Right renal cortex interstitium (tissue), 3 donors: Measurements from ENCODE around the gene FMNL3. TPM values are rescaled to one million over a fixed set of nuclear protein-coding genes. Genes with fewer than 3 reads are reported as not detected.
"Not testable (repeated sequence)": the region's sequence is repeated elsewhere in the genome, so short reads cannot be mapped to it uniquely, and the experiment has no call there.

Source experiments
- DNase-seq, 3 donors: peaks; one replicate each; pipeline ENCODE4 v3.0.0-alpha.2; 2013; ENCODE audit warnings: low read depth in 3 of 3, low spot score in 2 of 3
- polyA plus RNA-seq, 3 donors: library from polyadenylated mRNA; unstranded; fragments of 120-200 nt; gene quantifications; one replicate each; pipeline ENCODE4 v1.2.1, GENCODE V29; 2013; ENCODE audit not compliant: insufficient read length in 3 of 3

The FMNL3 gene
- polyA plus RNA-seq, 3 donors = 36.7 to 43.1 (median 40.1) TPM

DNA sequence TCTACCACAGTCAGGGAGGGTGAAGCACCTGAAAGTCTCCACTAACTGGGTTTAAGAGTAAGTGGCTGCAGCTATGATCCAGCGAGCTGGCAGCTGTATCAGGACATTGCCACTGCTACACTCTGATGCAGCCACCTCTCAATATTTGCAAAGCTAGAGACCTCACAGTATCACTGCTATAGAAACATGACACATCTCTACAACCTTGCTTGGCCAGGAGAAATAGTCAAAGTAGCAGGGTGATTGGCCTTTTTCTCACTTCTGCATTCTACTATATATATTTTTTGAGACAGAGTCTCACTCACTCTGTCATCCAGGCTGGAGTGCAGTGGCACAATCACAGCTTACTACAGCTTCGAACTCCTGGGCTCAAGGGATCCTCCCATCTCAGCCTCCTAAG is 9.3 kb upstream of the FMNL3 start:
- DNase-seq = no peak

DNA sequence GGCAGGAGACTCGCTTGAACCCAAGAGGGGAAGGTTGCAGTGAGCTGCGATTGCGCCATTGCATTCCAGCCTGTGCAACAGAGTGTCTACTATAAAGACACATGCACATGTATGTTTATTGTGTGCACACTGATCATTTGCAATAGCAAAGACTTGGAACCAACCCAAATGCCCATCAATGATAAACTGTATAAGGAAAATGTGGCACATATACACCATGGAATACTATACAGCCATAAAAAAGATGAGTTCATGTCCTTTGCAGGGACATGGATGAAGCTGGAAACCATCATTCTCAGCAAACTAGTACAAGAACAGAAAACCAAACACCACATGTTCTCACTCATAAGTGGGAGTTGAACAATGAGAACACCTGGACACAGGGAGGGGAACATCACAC is 6.7 kb upstream of the FMNL3 start:
- DNase-seq = not testable (repeated sequence)

DNA sequence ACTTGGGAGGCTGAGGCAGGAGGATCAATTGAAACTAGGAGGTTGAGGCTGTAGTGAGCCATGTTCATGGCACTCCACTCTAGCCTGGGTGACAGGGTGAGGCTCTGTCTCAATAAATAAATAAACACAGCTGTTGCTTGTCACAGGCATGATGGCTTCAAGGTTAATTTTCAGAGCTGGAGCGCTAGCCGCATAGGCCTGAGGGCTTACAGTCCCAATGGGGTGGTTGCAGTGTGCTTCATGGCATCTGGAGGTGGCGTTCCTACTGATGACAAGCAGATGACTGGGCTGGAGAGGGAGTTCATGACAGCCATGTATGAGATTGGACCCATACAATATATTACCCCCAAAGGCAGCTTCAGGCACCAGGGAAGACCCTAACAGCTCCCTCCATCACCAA is 1.6 kb upstream of the FMNL3 start:
- DNase-seq = no peak

DNA sequence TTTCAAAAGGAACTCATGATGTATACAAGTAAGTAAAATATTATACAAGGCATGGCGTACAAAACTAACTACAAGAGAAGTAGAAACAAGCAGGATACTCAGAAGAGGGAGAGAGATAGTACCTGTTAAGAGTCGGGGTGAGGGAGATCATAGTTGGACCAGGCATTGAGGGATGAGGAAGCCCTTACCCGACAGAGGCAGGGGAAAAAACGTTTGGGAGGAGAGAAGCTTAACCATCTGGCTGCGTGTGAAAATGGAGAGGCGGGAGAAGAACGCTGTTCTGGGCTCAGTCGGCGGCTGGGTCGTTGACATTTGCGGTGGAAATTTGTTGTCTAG is 575 bp upstream of the FMNL3 start:
- no peak for DNase-seq

DNA sequence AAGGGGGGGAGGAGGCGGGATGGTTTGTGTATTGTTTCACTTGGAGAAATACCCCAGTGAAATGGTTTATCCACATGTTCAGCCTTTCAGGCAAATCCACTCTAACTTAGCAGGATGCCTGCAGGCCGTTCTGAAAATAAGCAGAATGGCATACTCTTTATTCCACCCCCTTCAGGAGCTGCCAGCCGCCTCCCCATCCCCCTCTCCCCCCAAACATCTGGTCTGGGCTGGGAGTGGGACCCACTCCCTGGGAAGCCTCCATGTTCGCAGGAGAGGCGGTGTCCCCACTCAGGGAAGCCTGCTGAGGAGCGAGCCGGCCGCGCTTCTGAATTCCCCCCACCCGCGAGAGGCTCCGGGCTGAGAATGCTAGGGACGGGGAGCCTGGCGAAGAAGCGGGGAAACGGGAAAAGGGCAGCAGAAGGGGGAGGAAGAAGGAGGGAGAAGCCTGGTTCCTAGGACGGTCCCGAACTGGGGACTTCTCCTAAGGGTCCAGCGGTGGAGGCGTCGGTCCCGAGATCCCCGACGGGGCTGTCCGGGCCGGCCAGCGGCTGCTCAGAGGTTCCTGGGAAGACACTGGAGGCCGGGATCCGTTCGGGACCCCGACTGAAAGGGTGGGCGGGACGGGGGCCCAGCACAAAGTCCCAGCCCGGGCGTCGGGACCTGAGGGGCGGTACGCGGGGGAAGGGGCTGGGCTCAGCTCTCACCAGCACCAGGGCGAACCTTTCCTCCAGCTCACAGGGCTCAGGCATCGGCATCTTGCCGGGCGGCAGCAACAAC is 666 bp downstream of the FMNL3 start:
- no peak for DNase-seq

DNA sequence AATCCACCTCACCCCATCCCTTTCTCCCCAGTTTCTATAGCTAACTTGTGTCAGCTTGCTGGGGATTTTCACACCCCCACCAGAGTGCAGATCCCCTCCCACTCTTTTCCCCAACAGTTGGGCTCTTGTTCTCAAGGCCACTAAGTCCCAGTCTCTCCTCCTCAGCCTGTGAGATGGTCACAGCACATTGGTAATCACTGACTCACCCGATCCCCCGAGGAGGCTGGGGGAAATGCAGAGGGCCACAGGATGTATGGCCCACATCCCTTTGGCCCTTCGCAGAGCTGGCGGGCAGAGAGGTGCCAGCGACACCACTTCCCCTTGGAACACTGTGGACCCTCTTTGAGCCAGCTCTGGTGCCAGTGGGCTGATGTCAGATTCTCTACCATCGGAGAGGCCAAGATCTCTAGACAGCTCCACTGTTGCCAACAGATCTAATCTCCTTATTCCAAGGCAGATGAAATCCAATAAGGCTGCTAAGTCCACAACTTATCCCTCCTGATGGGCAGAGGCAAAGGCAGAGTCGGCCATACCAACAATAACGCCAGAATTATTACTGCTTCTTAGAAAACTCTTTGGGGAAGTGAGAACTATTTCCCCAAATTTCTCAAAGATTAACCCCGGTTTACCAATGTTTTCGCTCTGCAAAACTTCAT is 1.6 kb downstream of the FMNL3 start:
- DNase-seq = no peak

DNA sequence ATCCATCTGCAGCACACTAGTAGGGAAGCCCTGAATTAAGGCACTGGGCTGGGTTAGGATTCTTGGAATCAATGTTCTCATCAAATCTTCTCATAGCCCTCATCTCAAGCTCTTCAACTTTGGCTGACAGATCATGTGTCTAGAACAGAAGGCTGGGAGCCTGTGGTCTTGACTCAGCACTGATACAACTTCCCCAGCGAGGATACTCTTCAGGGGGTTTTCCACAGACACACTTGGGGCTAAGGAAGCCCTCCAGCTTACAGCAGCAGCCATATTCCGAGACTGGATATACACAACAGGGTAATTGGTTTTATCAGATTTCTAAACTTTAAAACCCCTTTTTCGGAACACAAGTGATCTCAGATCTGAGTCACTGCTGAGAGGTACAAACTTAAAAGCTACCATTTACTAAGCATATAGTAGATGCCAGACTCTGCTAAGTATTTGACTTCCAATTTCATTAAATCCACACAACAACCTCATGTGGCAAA is 3.5 kb downstream of the FMNL3 start:
- no peak for DNase-seq

DNA sequence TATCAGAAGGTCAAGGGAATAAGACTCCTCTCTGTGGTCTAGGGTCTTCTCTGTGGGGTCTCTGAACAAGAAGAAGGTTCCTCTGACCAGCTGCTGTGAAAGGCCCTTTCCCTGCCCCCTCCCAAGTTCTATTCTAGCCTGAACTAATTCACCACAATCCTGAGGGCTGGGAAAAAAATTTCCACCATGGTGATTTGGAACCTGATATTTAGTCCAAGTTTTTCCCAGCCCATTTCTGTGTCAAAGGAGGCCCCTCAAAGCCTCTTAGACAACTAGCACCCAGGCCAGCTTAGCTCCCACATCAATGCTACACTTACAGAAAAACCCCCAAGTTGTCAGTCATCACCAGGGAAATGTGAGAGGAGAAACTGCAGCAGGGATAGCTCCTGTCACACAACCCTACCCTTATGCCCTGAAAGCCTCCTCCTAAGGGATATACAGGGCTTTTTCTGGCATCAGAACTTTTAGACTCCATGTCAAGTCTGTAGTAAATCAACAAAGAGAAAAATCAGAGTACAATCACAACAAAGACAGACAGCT is 4.5 kb downstream of the FMNL3 start:
- no peak for DNase-seq

DNA sequence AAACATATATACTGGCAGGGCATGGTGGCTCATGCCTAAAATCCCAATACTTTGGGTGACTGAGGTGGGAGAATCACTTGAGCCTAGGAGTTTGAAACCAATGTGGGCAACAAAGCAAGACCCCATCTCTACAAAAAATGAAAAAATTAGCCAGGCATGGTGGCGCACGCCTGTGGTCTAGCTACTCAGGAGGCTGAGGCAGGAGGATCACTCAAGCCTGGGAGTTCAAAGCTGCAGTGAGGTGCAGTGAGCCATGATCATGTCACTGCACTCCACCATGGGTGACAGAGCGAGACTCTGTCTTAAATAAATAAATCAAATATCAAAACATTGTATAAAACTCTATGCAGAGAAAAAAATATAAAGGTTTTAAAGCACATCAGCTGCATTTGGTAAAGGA is 5.2 kb downstream of the FMNL3 start:
- DNase-seq = no peak

DNA sequence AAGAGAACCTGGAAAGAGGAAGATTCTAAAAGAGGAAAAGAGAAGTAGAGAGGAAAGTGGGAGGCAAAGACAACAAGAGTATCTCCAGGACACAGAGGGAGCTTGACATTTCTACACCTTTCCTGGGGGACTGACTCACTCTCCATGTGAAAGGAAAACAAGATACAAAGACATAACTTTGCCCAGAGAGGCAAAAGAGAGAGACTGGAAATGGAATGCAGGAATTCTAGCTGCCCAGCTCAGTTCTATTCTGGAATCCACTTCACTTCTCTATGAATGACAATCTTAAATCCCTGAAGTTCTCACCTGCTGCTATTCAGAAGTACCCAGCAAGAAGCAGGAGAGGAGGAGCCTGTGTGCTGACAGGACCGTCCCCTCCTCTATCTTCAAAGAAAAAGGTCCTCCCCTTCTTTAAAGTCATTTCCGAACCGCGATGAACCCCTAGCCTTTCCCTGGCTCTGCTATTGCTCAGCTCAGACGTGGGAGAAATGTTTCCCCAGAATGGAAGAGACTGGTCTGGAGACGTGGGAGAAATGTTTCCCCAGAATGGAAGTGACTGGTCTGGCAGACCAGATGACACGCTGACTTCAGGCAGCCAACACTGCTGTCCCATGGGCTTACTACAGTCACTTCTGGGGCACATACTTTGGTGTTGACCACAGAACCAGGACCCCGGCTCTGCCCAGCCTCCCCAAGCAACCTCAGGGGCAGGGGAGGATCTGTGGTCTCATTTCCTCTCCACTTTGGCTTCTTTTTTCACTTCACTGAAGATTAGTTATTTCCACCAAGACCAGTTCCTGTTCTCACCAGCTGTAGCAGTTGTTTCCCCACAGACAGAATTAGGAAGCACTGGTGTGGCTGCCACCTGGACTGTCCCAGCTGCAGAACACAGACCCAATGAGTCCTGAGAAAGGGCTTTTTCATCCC is 8.3 kb downstream of the FMNL3 start:
- no peak for DNase-seq

DNA sequence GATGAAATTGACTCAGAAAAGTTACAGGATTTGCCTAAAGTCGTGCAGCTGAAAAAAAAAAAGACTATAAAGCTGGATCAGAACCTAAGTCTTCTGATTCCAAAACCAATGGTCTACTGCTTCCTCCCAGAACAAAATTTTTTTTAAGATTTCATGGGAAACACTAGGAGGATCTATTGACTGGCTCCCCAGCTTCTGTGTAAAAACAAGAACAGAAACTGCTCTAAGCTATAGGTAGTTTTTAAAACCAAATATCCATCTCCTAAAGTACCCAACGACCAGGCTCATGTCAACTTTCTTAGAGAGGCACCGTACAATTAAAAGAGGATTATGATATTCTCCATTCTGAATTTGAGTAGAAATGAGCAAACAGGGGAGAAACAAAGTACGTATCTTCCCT is 9.4 kb downstream of the FMNL3 start:
- DNase-seq = no peak

DNA sequence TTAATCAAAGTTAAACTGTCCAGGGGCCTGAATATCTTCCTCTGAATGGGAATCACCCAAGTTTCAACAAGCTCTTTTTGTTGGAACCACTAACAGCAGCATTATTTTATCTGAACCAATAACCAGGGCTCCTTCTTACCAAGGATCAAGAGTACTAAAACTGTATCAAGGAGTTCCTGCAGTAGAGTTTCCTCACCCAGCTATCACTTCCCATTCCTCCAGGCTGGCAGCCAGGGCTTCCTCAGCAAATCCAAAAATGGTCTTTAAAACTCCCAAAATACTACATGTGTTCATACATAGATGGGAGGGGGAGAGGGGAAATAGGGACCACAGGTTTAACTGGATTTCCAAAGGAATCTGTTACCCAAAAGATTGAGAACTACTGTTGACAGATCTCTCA is 10.5 kb downstream of the FMNL3 start:
- DNase-seq = no peak

DNA sequence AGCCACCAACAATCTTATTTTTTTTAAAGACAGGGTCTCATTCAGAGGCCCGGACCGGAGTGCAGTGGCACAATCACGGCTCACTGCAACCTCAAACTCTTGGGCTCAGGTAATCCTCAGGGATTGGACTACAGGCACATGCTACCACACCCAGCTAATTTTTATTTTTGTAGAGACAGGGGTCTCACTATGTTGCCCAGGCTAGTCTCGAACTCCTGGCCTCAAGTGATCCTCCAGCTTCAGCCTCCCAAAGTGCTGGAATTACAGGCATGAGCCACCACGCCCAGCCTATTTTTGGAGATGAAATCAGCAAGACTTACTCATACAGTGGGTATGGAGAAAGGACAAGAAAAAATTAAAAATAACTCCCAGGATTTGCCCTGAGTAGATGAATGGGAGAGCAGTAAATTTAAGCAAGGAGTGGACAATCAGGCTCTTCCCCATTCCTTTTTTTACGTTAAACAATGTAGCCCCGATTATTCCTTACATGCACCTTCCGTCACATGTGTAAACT is 13.2 kb downstream of the FMNL3 start:
- DNase-seq = no peak

DNA sequence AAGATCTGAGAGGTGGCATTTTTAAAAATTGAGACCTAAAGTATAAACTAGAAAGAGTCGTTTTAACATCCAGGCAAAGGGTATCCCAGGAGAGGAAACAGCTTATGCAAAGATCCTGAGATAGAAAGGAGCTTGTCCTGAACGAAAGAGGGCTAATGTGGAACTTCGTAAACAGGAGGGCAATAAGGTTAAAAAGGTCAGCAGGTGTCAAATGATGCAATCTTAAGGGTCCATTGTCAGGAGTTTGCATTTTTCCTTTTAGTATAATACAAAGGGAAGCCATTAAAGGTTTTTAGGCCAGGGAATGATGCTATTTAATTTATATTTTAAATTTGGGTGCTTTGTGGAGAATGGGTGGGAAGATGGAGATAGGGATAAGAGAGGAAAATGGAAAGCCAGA is 14.4 kb downstream of the FMNL3 start:
- no peak for DNase-seq

DNA sequence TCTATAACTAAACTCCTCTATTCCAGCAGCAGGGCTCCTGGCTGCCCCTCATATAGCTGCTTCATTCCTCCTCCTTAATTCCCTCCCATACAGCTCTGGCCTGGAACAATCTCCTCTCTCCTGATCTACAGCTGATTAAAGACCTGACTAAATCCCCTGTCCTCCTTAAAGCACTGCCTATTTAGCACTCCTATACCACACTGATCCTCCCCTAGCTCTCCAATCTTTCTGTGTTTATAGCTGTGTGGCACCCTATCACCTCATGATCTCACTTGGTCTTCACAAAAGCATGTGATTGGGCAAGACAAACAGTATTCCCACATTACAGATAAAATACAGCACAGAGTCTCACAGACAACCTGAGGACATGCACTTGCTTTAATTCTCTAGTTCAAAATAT is 17.4 kb downstream of the FMNL3 start:
- DNase-seq = no peak

DNA sequence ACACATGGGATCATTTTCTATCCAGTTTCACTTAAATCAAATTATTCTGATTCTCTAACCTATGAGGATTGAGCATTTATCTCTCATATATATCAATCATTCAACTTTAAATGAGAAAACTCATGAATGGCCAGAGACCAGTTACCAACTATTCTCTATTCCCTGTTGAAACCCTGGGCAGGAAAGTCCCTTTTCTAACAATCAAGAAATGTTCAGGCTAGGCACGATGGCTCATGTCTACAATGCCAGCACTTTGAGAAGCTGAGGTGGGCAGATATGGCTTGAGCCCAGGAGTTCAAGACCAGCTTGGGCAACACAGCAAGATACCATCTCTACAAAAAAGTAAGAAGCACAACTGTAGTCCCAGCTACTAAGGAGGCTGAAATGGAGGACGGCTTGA is 18.0 kb downstream of the FMNL3 start:
- no peak for DNase-seq

DNA sequence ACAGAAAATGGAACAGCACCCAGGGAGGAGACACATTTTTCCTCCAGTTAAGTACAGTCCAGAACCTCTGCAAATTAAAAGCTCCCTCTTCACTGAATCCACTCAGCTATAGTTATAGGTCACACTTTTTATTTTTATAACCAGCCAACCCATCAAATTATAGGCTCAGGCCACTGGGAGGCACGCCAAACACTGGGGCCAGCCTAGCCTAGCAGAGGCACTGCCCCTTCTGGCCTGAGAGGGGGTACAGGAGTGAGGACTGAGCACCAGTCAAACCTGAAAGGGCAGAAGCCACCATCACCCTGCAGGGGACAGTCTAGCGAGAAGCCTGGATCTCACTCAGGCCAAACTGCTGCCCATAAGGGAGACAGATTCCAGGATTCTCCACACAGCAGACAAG is 19.3 kb downstream of the FMNL3 start:
- DNase-seq = no peak

DNA sequence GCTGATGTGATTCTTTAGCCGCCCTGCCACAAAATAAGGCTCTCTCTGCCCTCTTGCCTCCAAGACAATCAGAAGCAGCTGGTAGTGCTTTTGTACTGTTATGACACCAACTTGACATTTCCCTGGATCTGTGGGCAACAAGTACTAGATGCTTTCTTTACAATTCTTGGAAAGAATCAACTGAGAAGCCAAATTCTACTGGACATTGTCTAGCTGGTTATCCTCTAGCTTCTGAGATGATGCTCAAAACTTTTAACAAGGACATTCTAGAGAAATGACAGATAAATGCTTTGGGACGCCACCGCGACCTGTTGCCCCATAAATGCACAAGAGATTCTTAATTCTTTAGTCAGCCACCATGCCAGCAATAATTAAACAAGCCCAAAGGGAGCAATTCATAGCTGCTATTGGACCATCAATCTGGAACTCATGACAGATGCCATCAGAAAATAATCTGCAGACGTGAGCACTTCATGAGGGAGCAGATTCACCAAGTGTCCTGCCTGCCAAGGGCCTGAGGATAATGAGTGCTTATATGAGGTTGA is 22.8 kb downstream of the FMNL3 start:
- no peak for DNase-seq

DNA sequence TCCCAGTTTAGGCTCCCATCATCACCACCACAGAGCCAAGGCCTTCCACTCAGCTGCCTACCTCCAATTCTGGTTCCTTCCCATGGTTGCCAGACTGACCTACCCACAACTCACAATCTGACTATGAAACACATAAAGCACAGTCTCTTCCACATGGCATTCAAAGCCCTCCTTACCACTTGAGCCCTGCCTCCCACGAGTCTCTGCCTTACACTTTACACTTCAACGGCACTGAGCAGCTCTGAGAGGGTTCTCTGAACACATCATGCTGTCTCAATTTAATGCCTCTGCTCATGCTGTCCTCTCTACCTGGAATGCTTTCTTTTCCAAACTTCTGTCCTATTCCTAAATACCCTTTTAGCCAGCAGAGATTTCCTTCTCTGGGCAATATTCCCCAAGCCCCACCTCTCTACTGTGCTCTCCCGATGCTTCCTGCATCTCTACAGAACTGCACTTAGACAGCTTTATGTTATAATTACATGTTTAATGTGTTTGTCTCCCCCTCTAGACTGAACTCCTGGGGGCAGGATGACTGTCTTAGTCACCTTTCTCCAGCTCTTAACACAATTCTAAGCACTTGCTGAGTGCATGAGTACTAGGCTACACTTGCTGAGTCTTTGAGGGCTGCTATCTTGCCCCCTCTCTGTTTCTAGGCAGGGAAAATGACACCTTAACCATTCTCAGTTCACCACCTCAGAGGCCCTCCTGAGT is 23.5 kb downstream of the FMNL3 start:
- DNase-seq = no peak

DNA sequence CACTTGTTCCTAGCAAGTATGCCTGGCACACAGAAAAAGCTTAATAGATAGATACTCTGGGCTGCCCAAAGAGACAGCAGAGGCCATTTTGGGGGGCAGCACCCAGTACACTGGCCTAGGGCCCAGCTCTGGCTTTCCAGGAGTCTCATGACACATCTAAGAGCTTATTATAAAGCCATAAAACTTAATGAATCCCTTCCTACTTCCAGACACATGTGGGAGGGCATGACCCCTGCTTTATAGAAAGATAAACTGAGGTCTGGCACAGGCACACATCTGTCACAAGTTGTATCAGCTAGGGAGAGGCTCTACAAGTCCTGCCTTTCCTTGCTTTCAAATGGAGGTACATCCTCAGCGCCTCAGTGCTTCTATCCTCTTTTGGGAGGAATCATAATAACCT is 27.1 kb downstream of the FMNL3 start:
- DNase-seq = no peak
